NCI-H510A (cell line): ENCODE measurements around the gene FGF12.

ENCODE experiments used
- DNase-seq: peaks from one replicate; lab custom pipeline; 2025; lab: John Stamatoyannopoulos, UW

Gene FGF12

GRCh38 chr3:192187485-192188051, 539.8 kb downstream of the FGF12 start:
- DNase-seq: no peak

GRCh38 chr3:192186498-192186897, 540.8 kb downstream of the FGF12 start:
- no peak for DNase-seq

- no peak for DNase-seq
Measured at GRCh38 chr3:192186045-192186444, 541.3 kb downstream of the FGF12 start.

GRCh38 chr3:192183109-192183508, 544.2 kb downstream of the FGF12 start:
- no peak for DNase-seq

- DNase-seq: no peak
Measured at GRCh38 chr3:192181151-192181550, 546.2 kb downstream of the FGF12 start.

GRCh38 chr3:192177383-192177782, 550.0 kb downstream of the FGF12 start:
- no peak for DNase-seq

GRCh38 chr3:192174283-192174682, 553.1 kb downstream of the FGF12 start:
- no peak for DNase-seq

- no peak for DNase-seq
Measured at GRCh38 chr3:192171213-192171612, 556.1 kb downstream of the FGF12 start.

GRCh38 chr3:192170659-192171058, 556.7 kb downstream of the FGF12 start:
- DNase-seq: no peak

- no peak for DNase-seq
Measured at GRCh38 chr3:192170031-192170430, 557.3 kb downstream of the FGF12 start.

GRCh38 chr3:192169332-192169915, 557.9 kb downstream of the FGF12 start:
- no peak for DNase-seq

- no peak for DNase-seq
Measured at GRCh38 chr3:192168202-192168601, 559.1 kb downstream of the FGF12 start.

- DNase-seq: no peak
Measured at GRCh38 chr3:192165552-192165951, 561.8 kb downstream of the FGF12 start.

- no peak for DNase-seq
Measured at GRCh38 chr3:192161661-192162060, 565.7 kb downstream of the FGF12 start.

- no peak for DNase-seq
Measured at GRCh38 chr3:192156382-192156781, 571.0 kb downstream of the FGF12 start.

- no peak for DNase-seq
Measured at GRCh38 chr3:192155194-192155593, 572.1 kb downstream of the FGF12 start.

- no peak for DNase-seq
Measured at GRCh38 chr3:192133271-192133670, 594.1 kb downstream of the FGF12 start.

- DNase-seq: no peak
Measured at GRCh38 chr3:192130534-192131132, 596.7 kb downstream of the FGF12 start.

GRCh38 chr3:192129586-192129985, 597.8 kb downstream of the FGF12 start:
- no peak for DNase-seq

GRCh38 chr3:192128922-192129321, 598.4 kb downstream of the FGF12 start:
- no peak for DNase-seq

GRCh38 chr3:192128060-192128459, 599.3 kb downstream of the FGF12 start:
- no peak for DNase-seq

- no peak for DNase-seq
Measured at GRCh38 chr3:192122832-192123594, 604.3 kb downstream of the FGF12 start.

- DNase-seq: no peak
Measured at GRCh38 chr3:192121923-192122322, 605.4 kb downstream of the FGF12 start.
